Stomach (tissue), 9 donors: ENCODE results near the gene THSD4. TPM values are rescaled to one million over a fixed set of nuclear protein-coding genes. Genes with fewer than 3 reads are reported as not detected.

ENCODE experiments used
- DNase-seq, 2 donors: peaks; one replicate each; pipeline versions ENCODE4 v3.0.0 to v3.0.0-alpha.2; 2013 to 2019
- H3K27ac ChIP-seq, 5 donors: fragments of 200-600 bp in 4 of 5; sonication (generic) in 4 of 5; one replicate each; pipeline ENCODE4 v1.5.1; 2013 to 2019; ENCODE audit warnings: mild to moderate bottlenecking in 1 of 5, moderate library complexity in 1 of 5
- H3K27me3 ChIP-seq, 3 donors: fragments of 200-600 bp; sonication (generic); one replicate each; pipeline ENCODE4 v1.5.1; 2017 to 2019; ENCODE audit warnings: mixed run types in 1 of 3
- H3K36me3 ChIP-seq, 4 donors: fragments of 200-600 bp; sonication (generic); 1 replicate in 3 of 4; 2 replicates in 1 of 4; pipeline ENCODE4 v1.5.1; 2016 to 2019
- H3K4me1 ChIP-seq, 4 donors: fragments of 200-600 bp; sonication (generic); one replicate each; pipeline ENCODE4 v1.5.1; 2016 to 2019
- H3K4me3 ChIP-seq, 4 donors: fragments of 200-600 bp; sonication (generic) in 3 of 4; one replicate each; pipeline ENCODE4 v1.5.1; 2016 to 2019; ENCODE audit warnings: mild to moderate bottlenecking in 1 of 4
- H3K9me3 ChIP-seq, 4 donors: fragments of 200-600 bp; sonication (generic); one replicate each; pipeline ENCODE4 v1.5.1; 2016 to 2019
- EP300 ChIP-seq: sonication (generic); formaldehyde crosslinking; IDR thresholded peaks from one replicate; pipeline ENCODE4 v1.6.1; 2017; ENCODE audit warnings: antibody characterized with exemption
- POLR2A ChIP-seq, 4 donors: fragments of 450-650 bp; IDR thresholded peaks; one replicate each; pipeline ENCODE4 v1.6.1; 2016; ENCODE audit warnings: antibody characterized with exemption in 4 of 4, control low read depth in 2 of 4, mild to moderate bottlenecking in 1 of 4, moderate library complexity in 1 of 4
- POLR2AphosphoS5 ChIP-seq, 3 donors: sonication (generic); formaldehyde crosslinking; IDR thresholded peaks; one replicate each; pipeline ENCODE4 v1.6.1; 2016; ENCODE audit warnings: antibody characterized with exemption in 3 of 3
- WGBS, 5 donors: extraction: QIAGEN DNeasy Blood & Tissue Kit in 3 of 5; methylation state at CpG; one replicate each; pipeline versions ENCODE4 v1.1.5 to v1.1.7; 2013 to 2018; 5-methylcytosine and 5-hydroxymethylcytosine counted together
- intact Hi-C: fragments of 100-400 bp; cut with DNase I; formaldehyde crosslinking; loops from one replicate; pipeline ENCODE4 v1.15.1; 2023; ENCODE audit warnings: low total_unique reads
- polyA plus RNA-seq, 3 donors: library from polyadenylated mRNA; stranded (reverse); fragments of 200-250 nt; gene quantifications; one replicate each; pipeline ENCODE4 v1.2.3, GENCODE V29; 2013
- total RNA-seq, 5 donors: library from RNA; depleted of rRNA; stranded (reverse); fragments of >200 nt; gene quantifications; one replicate each; pipeline versions ENCODE4 v1.1.0 to v1.2.3, GENCODE V29; 2014 to 2016
- TF ChIP-seq, protein P1 (sequence below), 7 experiments: fragments of 450-650 bp in 4 of 7; fragments of 200-600 bp in 3 of 7; sonication (generic) in 3 of 7; IDR thresholded peaks; one replicate each; pipeline ENCODE4 v1.5.1; 2016 to 2019; ENCODE audit warnings: antibody characterized with exemption in 7 of 7, control low read depth in 2 of 7, mild to moderate bottlenecking in 1 of 7
- donor health status: healthy with polysubstance abuse.
- donor health status: Bipolar disorder and iron deficiency.
- donor health status: healthy.

The THSD4 gene
- total and polyA plus RNA-seq, 8 donors, result 1.8 to 79.4 (median 22.0) TPM

DNA sequence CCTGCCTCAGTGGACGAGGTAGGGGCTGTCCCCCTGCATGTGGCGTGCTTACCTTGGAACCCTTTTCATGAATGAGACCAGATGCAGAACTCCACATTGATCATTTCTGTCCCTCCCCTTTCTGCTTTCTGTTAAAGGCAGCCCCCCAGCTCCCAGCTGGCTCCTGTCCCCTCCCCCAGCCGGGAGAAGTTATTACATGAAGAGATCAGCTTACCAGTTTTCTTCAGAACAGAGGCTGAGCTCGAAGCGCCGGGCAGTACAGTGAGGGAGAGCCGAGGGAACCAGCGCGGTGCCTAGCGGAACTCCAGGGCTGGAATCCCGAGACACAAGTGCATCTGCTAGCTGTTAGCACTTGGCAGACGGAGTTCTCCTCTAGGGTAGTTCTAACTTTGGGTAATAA, 431.7 kb downstream of the THSD4 start:
- peak; percentile 47 to 49 for DNase-seq
- Histone ChIP-seq H3K4me1 (peaks cover 0 to 49% (median 25%) of the 10 kb centered on the region in 4 donors), H3K27ac (peak overlapping the region; percentile 4 to 74 (median 70)), H3K4me3 (peak overlapping the region; percentile 4 to 39 (median 22)), H3K36me3 (no peaks in the 10 kb centered on the region), H3K9me3 (no peaks in the 10 kb centered on the region), H3K27me3 (no peaks in the 10 kb centered on the region)
- intact Hi-C loops, result no loop called here
- TF ChIP-seq POLR2A (IDR thresholded peaks at IDR 0.05) (no peak), POLR2AphosphoS5 (IDR thresholded peaks at IDR 0.05) (no peak), EP300 (no peak)
- TF ChIP-seq, protein P1, sequence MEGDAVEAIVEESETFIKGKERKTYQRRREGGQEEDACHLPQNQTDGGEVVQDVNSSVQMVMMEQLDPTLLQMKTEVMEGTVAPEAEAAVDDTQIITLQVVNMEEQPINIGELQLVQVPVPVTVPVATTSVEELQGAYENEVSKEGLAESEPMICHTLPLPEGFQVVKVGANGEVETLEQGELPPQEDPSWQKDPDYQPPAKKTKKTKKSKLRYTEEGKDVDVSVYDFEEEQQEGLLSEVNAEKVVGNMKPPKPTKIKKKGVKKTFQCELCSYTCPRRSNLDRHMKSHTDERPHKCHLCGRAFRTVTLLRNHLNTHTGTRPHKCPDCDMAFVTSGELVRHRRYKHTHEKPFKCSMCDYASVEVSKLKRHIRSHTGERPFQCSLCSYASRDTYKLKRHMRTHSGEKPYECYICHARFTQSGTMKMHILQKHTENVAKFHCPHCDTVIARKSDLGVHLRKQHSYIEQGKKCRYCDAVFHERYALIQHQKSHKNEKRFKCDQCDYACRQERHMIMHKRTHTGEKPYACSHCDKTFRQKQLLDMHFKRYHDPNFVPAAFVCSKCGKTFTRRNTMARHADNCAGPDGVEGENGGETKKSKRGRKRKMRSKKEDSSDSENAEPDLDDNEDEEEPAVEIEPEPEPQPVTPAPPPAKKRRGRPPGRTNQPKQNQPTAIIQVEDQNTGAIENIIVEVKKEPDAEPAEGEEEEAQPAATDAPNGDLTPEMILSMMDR (IDR thresholded peaks at IDR 0.05), result no peak
- 19 to 48% (median 30%) methylated on average over 12 of the region's 12 CpGs for WGBS, 5 donors

- H3K4me3 ChIP-seq, result peak overlapping the region in 3 of 4 donors; percentile 1 to 39 (median 9)
- intact Hi-C loops, result no loop called here
- peak in 1 of 2 donors; percentile 40 for DNase-seq
- H3K27me3 ChIP-seq, result no peaks in the 10 kb centered on the region
- H3K36me3 ChIP-seq, result no peaks in the 10 kb centered on the region
- peak overlapping the region; percentile 13 to 74 (median 63) for H3K27ac ChIP-seq
- 15 to 38% (median 29%) methylated on average over 4 of the region's 4 CpGs for WGBS, 5 donors
- H3K4me1 ChIP-seq, result peaks cover 0 to 49% (median 25%) of the 10 kb centered on the region in 4 donors
- H3K9me3 ChIP-seq, result no peaks in the 10 kb centered on the region
- TF ChIP-seq, protein P1 (IDR thresholded peaks at IDR 0.05), result no peak
- TF ChIP-seq EP300, result no peak
- TF ChIP-seq POLR2A (IDR thresholded peaks at IDR 0.05), result no peak
- TF ChIP-seq POLR2AphosphoS5 (IDR thresholded peaks at IDR 0.05), result no peak
These were observed 433.1 kb downstream of the THSD4 start for GRCh38 chr15:71548401-71548807.

DNA sequence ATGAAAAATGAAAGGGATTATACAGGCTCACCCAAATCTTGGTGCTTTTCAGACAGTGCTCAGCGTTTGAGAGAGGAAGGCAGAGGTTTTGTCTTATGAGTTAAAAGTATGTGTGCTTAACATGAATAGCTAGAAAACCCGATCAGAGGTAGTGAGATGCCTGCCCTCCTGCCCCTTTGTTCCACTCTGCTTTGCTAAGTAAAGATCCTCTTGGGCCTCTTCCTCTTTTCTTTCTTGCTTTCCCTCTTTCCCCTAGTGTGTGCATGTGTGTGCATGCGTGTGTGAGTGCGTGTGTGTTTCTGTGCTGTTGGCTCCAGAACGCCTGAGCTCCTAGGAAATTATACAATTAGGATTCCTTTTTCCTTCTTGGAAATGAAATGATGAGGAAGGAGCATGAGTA, 433.8 kb downstream of the THSD4 start:
- peak in 1 of 2 donors; percentile 28 for DNase-seq
- no peak for TF ChIP-seq EP300
- TF ChIP-seq, protein P1 (IDR thresholded peaks at IDR 0.05), result no peak
- no peak for TF ChIP-seq POLR2AphosphoS5 (IDR thresholded peaks at IDR 0.05)
- no peak for TF ChIP-seq POLR2A (IDR thresholded peaks at IDR 0.05)
- no peaks in the 10 kb centered on the region for H3K9me3 ChIP-seq
- H3K36me3 ChIP-seq, result no peaks in the 10 kb centered on the region
- peak overlapping the region; percentile 13 to 74 (median 63) for H3K27ac ChIP-seq
- H3K4me3 ChIP-seq, result peak overlapping the region in 2 of 4 donors; percentile 9 to 39
- WGBS, 5 donors, result 6 to 31% (median 27%) methylated on average over 5 of the region's 5 CpGs
- peaks cover 0 to 49% (median 25%) of the 10 kb centered on the region in 4 donors for H3K4me1 ChIP-seq
- intact Hi-C loops, result no loop called here
- H3K27me3 ChIP-seq, result no peaks in the 10 kb centered on the region

GRCh38 chr15:71549697-71550096, 434.4 kb downstream of the THSD4 start:
- Histone ChIP-seq H3K36me3 (no peaks in the 10 kb centered on the region), H3K27me3 (no peaks in the 10 kb centered on the region), H3K27ac (peak overlapping the region; percentile 13 to 74 (median 54)), H3K9me3 (no peaks in the 10 kb centered on the region), H3K4me1 (peaks cover 0 to 49% (median 25%) of the 10 kb centered on the region in 4 donors), H3K4me3 (peak overlapping the region in 1 of 4 donors; percentile 39)
- TF ChIP-seq POLR2AphosphoS5 (IDR thresholded peaks at IDR 0.05) (no peak), POLR2A (IDR thresholded peaks at IDR 0.05) (no peak), EP300 (no peak)
- TF ChIP-seq, protein P1 (IDR thresholded peaks at IDR 0.05), result no peak
- 32 to 50% (median 46%) methylated on average over 5 of the region's 5 CpGs for WGBS, 5 donors
- DNase-seq, result peak in 1 of 2 donors; percentile 66
- intact Hi-C loops, result no loop called here
